AG04449 (cell line): ENCODE measurements around the gene ADAT1.

ENCODE experiments used
- CTCF ChIA-PET: fragments of 350-600 bp; formaldehyde crosslinking; extraction: SDS; loops from one replicate; lab custom pipeline; 2021; ENCODE audit warnings: antibody characterized with exemption; lab: Yijun Ruan, JAX
- POLR2A ChIA-PET: fragments of 400-600, 350-600 bp; formaldehyde crosslinking; extraction: SDS; loops from one replicate; lab custom pipeline; 2020; ENCODE audit warnings: antibody characterized with exemption, inconsistent platforms; lab: Yijun Ruan, JAX
- DNase-seq: peaks from one replicate; pipeline ENCODE4 v3.0.0-alpha.2; 2010; ENCODE audit warnings: low read depth, low spot score
- H3K4me3 ChIP-seq: 2 replicates; pipeline ENCODE4 v1.5.1; 2011; ENCODE audit warnings: low read depth, mild to moderate bottlenecking, control low read depth, low read length
- CTCF ChIP-seq: IDR thresholded peaks from one replicate; pipeline ENCODE4 v1.5.1; 2011; ENCODE audit warnings: mild to moderate bottlenecking, moderate library complexity, low read length, control low read depth, inconsistent platforms; ENCODE audit not compliant: insufficient read depth; ENCODE audit errors: missing control alignments

Gene ADAT1

GRCh38 chr16:75635036-75635435, 12.0 kb upstream of the ADAT1 start:
- no peak overlapping the region for H3K4me3 ChIP-seq
- ChIA-PET CTCF (interaction anchor here (1.3 kb wide), 1 partner anchor 118 kb away, joined by 3 read pairs; no protein-coding TSS in a partner anchor), POLR2A (no interaction called here)
- no peak for DNase-seq
- no peak for TF ChIP-seq CTCF

GRCh38 chr16:75632857-75633256, 9.8 kb upstream of the ADAT1 start:
- H3K4me3 ChIP-seq = no peak overlapping the region
- ChIA-PET CTCF (interaction anchor here (0.9 to 1.3 kb wide), 3 partner anchors 9 to 168 kb away, joined by 3 to 4 read pairs (median 3); no protein-coding TSS in a partner anchor), POLR2A (no interaction called here)
- TF ChIP-seq CTCF = no peak
- no peak for DNase-seq

GRCh38 chr16:75630052-75630451, 7.0 kb upstream of the ADAT1 start:
- ChIA-PET CTCF (interaction anchor here (1.0 to 2.4 kb wide), 2 partner anchors 8 to 10 kb away, joined by 3 to 9 read pairs; partner anchors contain the start of gene ADAT1), POLR2A (no interaction called here)
- TF ChIP-seq CTCF = no peak
- H3K4me3 ChIP-seq = no peak overlapping the region
- DNase-seq = no peak

GRCh38 chr16:75629132-75629531, 6.1 kb upstream of the ADAT1 start:
- no peak for DNase-seq
- ChIA-PET POLR2A (interaction anchor here (0.5 kb wide), 1 partner anchor 1574 kb away, joined by 3 read pairs; no protein-coding TSS in a partner anchor), CTCF (no interaction called here)
- no peak for TF ChIP-seq CTCF
- H3K4me3 ChIP-seq = no peak overlapping the region

GRCh38 chr16:75628351-75628750, 5.3 kb upstream of the ADAT1 start:
- TF ChIP-seq CTCF = no peak
- no peak overlapping the region for H3K4me3 ChIP-seq
- no peak for DNase-seq
- ChIA-PET CTCF (no interaction called here), POLR2A (no interaction called here)

GRCh38 chr16:75627851-75628250, 4.8 kb upstream of the ADAT1 start:
- ChIA-PET CTCF (no interaction called here), POLR2A (no interaction called here)
- no peak for DNase-seq
- no peak overlapping the region for H3K4me3 ChIP-seq
- no peak for TF ChIP-seq CTCF
